Ascending aorta (tissue), 2 donors: Measurements from ENCODE around the gene ANKS6. TPM values are rescaled to one million over a fixed set of nuclear protein-coding genes. Genes with fewer than 3 reads are reported as not detected.

Source experiments
- DNase-seq, 2 donors: peaks; one replicate each; pipeline ENCODE4 v3.0.0-alpha.2; 2019; ENCODE audit warnings: low spot score in 2 of 2
- H3K27ac ChIP-seq, 2 donors: fragments of 200-600 bp; sonication (generic); one replicate each; pipeline ENCODE4 v1.5.1; 2016 to 2017; ENCODE audit warnings: mild to moderate bottlenecking in 1 of 2
- H3K27me3 ChIP-seq: fragments of 200-600 bp; sonication (generic); one replicate; pipeline ENCODE4 v1.5.1; 2017
- H3K36me3 ChIP-seq, 2 donors: fragments of 200-600 bp; sonication (generic); one replicate each; pipeline ENCODE4 v1.5.1; 2016
- H3K4me1 ChIP-seq, 2 donors: fragments of 200-600 bp; sonication (generic); one replicate each; pipeline ENCODE4 v1.5.1; 2016 to 2017; ENCODE audit warnings: mild to moderate bottlenecking in 1 of 2
- H3K4me3 ChIP-seq, 2 donors: fragments of 200-600 bp; sonication (generic); one replicate each; pipeline ENCODE4 v1.5.1; 2016 to 2017; ENCODE audit warnings: mild to moderate bottlenecking in 1 of 2
- H3K9me3 ChIP-seq, 2 donors: fragments of 200-600 bp; sonication (generic); one replicate each; pipeline ENCODE4 v1.5.1; 2016
- intact Hi-C: fragments of 100-400 bp; cut with DNase I; formaldehyde crosslinking; loops from one replicate; pipeline ENCODE4 v1.15.1; 2023
- total RNA-seq: library from RNA; depleted of rRNA; stranded (reverse); fragments of >200 nt; gene quantifications from one replicate; pipeline ENCODE4 v1.1.0, GENCODE V29; 2016
- TF ChIP-seq, protein P1 (sequence below), 3 experiments: fragments of 200-600 bp in 2 of 3; fragments of 450-650 bp in 1 of 3; sonication (generic) in 2 of 3; IDR thresholded peaks; one replicate each; pipeline ENCODE4 v1.5.1; 2016 to 2019; ENCODE audit warnings: antibody characterized with exemption in 3 of 3, mild to moderate bottlenecking in 1 of 3, moderate library complexity in 1 of 3

ANKS6 gene
- total RNA-seq, 1 donor from 2014 or later = 13.0 TPM

DNA sequence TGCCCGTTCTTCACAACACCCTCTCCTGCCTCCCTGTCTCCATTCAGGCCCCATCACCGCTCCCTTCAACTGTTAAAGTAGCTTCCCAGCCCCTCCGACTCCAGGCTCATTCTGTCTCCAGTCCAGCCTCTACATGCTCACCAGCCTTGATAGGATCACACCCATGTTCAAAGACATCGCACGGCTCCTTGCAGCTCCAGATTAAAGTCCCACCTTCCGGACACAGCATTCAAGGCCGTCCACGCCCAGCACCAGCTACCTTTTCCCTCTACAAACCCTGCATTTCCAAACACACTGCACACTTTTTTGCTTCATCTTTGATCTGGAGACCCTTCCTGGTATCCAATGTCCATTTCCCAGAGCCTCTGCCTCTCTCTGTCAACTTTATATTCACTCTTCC is 94.0 kb downstream of the ANKS6 start:
- H3K9me3 ChIP-seq = no peaks in the 10 kb centered on the region

DNA sequence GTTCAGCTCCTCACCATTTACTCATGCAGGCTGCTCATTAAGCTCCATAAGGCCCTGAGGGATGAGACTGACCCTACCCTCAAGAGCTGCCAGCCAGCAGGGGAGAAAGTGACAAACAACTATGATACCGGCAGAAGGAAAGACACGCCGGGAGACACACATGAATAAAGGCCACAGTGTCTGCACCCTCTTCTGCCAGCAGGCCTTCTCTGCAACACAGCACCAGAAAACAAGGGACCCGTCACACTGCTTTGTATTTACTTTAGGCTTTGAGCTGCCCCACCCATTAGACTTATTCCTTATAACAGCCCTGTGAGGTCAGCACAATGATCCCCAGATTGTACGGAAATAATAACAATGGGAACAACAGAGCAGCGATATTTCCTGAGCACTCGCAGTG is 94.8 kb downstream of the ANKS6 start:
- no peak overlapping the region for H3K4me3 ChIP-seq
- H3K27me3 ChIP-seq = no peaks in the 10 kb centered on the region
- intact Hi-C loops = no loop called here
- DNase-seq = no peak
- H3K27ac ChIP-seq = no peak overlapping the region
- no peaks in the 10 kb centered on the region for H3K4me1 ChIP-seq
- TF ChIP-seq, protein P1, sequence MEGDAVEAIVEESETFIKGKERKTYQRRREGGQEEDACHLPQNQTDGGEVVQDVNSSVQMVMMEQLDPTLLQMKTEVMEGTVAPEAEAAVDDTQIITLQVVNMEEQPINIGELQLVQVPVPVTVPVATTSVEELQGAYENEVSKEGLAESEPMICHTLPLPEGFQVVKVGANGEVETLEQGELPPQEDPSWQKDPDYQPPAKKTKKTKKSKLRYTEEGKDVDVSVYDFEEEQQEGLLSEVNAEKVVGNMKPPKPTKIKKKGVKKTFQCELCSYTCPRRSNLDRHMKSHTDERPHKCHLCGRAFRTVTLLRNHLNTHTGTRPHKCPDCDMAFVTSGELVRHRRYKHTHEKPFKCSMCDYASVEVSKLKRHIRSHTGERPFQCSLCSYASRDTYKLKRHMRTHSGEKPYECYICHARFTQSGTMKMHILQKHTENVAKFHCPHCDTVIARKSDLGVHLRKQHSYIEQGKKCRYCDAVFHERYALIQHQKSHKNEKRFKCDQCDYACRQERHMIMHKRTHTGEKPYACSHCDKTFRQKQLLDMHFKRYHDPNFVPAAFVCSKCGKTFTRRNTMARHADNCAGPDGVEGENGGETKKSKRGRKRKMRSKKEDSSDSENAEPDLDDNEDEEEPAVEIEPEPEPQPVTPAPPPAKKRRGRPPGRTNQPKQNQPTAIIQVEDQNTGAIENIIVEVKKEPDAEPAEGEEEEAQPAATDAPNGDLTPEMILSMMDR (IDR thresholded peaks at IDR 0.05) = no peak
- H3K36me3 ChIP-seq = no peaks in the 10 kb centered on the region
- no peaks in the 10 kb centered on the region for H3K9me3 ChIP-seq

More for the DNA sequence above, 94.0 kb downstream of the ANKS6 start:
- Histone ChIP-seq H3K36me3 (no peaks in the 10 kb centered on the region), H3K27ac (no peak overlapping the region), H3K4me1 (no peaks in the 10 kb centered on the region), H3K27me3 (no peaks in the 10 kb centered on the region), H3K4me3 (no peak overlapping the region)
- no peak for DNase-seq
- TF ChIP-seq, protein P1 (IDR thresholded peaks at IDR 0.05) = no peak
- intact Hi-C loops = no loop called here

DNA sequence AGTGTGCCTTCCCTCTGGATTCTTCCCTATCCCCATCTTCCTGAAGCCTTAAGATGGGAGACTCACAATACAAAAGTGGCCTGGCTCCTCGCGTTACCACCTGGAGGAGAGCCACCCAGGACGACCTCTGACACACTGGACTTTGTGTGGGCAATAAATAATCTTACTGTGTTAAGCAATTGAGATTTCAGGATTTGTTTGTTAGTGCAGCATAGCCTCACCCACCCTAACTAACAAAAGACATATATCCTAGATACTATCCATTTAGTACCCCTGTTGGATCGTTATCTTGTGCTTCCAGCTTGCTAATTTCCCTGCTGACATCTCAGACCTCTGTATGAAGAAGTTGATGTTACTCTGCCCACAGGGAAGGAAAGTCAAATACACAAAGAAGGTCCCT is 95.6 kb downstream of the ANKS6 start:
- intact Hi-C loops = no loop called here
- TF ChIP-seq, protein P1 (IDR thresholded peaks at IDR 0.05) = no peak
- H3K4me1 ChIP-seq = no peaks in the 10 kb centered on the region
- H3K36me3 ChIP-seq = no peaks in the 10 kb centered on the region
- H3K27me3 ChIP-seq = no peaks in the 10 kb centered on the region
- no peak overlapping the region for H3K27ac ChIP-seq
- no peak for DNase-seq
- no peak overlapping the region for H3K4me3 ChIP-seq
- H3K9me3 ChIP-seq = no peaks in the 10 kb centered on the region

DNA sequence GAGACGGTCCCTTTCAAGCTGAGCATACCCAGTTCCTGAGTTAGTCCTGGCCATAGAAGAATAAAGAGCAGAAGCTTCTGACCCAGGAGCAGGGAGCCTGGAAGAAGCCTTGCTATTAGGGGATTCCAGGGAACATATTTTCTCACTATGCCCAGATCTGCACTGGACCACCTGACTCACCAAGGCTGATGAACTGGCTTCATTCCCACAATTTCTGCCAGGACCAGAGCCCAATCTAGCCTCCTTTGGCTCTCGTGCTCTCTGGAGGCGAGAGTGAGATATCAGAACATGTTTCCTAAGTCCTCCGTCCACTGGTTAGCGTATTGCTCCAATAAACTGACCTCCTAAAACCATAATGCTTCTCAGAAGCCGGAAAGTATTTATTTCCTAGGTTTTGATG is 97.5 kb downstream of the ANKS6 start:
- intact Hi-C loops = no loop called here
- H3K27ac ChIP-seq = no peak overlapping the region
- TF ChIP-seq, protein P1 (IDR thresholded peaks at IDR 0.05) = no peak
- no peaks in the 10 kb centered on the region for H3K27me3 ChIP-seq
- no peaks in the 10 kb centered on the region for H3K9me3 ChIP-seq
- no peak for DNase-seq
- H3K4me1 ChIP-seq = no peaks in the 10 kb centered on the region
- no peak overlapping the region for H3K4me3 ChIP-seq
- no peaks in the 10 kb centered on the region for H3K36me3 ChIP-seq

DNA sequence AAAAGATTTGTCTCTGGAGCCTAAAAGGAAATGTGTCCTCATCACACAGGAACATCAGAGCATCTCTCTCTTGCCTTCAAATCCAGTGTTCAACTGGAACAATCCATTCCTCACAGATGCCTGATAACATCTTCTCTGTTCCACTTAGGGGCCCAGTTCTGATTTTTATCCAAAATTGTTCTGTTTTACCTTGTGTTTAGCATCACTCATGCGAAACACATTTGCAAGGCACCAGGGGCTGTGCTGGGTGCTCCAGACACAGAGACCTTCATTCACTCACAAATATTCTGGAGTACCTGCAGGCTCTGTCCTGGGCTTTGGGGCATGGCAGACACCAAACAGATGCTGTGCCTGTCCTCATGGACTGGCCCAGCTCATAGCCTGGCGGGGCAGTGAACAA is 101.4 kb downstream of the ANKS6 start:
- no peaks in the 10 kb centered on the region for H3K9me3 ChIP-seq
- H3K36me3 ChIP-seq = no peaks in the 10 kb centered on the region
- H3K4me1 ChIP-seq = no peaks in the 10 kb centered on the region
- no peak for DNase-seq
- intact Hi-C loops = no loop called here
- TF ChIP-seq, protein P1 (IDR thresholded peaks at IDR 0.05) = no peak
- H3K4me3 ChIP-seq = no peak overlapping the region
- H3K27me3 ChIP-seq = no peaks in the 10 kb centered on the region
- H3K27ac ChIP-seq = no peak overlapping the region

DNA sequence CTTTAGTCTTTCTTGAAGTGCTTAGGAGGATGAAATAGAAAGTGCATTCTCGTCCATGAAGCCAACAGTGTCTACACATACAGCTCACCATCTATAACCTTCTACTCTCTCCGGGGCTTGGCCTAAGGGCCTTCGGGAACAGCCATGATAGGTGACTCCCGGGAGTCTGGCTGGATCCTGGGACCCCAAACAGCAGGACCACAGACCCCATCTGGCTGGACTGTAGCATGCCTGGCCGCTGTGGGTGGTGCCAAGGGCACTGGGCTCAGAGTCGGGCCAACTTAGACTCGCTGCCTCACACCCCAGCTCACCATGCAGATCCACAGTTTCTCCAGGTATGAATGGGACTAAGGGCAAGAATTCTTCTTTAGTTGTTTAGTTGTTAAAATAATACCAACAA is 104.0 kb downstream of the ANKS6 start:
- no peaks in the 10 kb centered on the region for H3K4me1 ChIP-seq
- H3K27me3 ChIP-seq = no peaks in the 10 kb centered on the region
- no peaks in the 10 kb centered on the region for H3K36me3 ChIP-seq
- intact Hi-C loops = no loop called here
- TF ChIP-seq, protein P1 (IDR thresholded peaks at IDR 0.05) = no peak
- DNase-seq = no peak
- no peaks in the 10 kb centered on the region for H3K9me3 ChIP-seq
- no peak overlapping the region for H3K4me3 ChIP-seq
- no peak overlapping the region for H3K27ac ChIP-seq
